Measurements from ENCODE around the gene HSPA1B. TPM values are rescaled to one million over a fixed set of nuclear protein-coding genes. Genes with fewer than 3 reads are reported as not detected.
"Not testable (repeated sequence)": the region's sequence is repeated elsewhere in the genome, so short reads cannot be mapped to it uniquely, and the experiment has no call there.

HSPA1B gene
- total and polyA plus RNA-seq, 2 donors, result 137 to 269 TPM

DNA sequence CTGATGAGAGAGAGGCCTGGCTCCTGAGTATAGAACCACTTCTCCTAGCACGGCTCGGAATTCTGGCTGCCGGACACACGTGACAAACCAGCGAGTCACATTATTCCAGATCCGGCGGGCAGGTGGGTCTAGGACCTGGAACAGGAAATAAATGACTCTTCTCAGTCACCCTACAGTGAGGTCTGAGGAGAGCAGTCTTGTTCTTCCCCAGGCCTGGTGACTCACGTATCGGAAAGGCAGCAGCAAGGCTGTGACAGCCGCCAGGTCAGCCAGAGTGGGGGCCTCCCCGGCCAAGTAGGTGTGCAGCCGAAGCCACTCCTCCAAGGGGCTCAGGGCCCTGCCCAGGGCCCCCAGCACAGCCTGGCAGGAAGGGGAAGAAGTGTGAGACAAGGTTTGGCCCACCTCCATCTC lies 34.8 kb upstream of the HSPA1B start:
- Histone ChIP-seq H3K4me3 (ENCODE audit: low read depth, low read length) (no peak overlapping the region), H3K36me3 (ENCODE audit: insufficient read depth) (no peaks in the 10 kb centered on the region), H3K4me1 (ENCODE audit: insufficient read depth) (no peaks in the 10 kb centered on the region), H3K27ac (ENCODE audit: low read depth) (no peak overlapping the region)
- WGBS, result 85% methylated on average over 12 of the region's 12 CpGs
- no peak for DNase-seq (ENCODE audit: extremely low spot score)

DNA sequence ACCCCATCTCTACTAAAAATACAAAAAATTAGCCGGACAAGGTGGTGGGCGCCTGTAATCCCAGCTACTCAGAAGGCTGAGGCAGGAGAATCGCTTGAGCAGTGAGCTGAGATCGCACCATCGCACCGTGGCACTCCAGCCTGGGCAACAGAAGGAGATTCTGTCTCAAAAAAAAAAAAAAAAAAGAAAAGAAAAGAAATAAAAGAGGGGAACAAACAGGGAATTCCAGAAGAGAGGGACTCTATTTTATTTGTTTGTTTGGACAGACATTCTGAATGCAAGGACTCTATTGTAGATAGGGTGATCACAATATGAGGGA lies 33.7 kb upstream of the HSPA1B start:
- not testable (repeated sequence) for H3K36me3 ChIP-seq (ENCODE audit: insufficient read depth); H3K4me1 ChIP-seq (ENCODE audit: insufficient read depth); H3K4me3 ChIP-seq (ENCODE audit: low read depth, low read length); DNase-seq (ENCODE audit: extremely low spot score)
- 86% methylated on average over 6 of the region's 6 CpGs for WGBS
- peak overlapping the region; percentile 41 for H3K27ac ChIP-seq (ENCODE audit: low read depth)

DNA sequence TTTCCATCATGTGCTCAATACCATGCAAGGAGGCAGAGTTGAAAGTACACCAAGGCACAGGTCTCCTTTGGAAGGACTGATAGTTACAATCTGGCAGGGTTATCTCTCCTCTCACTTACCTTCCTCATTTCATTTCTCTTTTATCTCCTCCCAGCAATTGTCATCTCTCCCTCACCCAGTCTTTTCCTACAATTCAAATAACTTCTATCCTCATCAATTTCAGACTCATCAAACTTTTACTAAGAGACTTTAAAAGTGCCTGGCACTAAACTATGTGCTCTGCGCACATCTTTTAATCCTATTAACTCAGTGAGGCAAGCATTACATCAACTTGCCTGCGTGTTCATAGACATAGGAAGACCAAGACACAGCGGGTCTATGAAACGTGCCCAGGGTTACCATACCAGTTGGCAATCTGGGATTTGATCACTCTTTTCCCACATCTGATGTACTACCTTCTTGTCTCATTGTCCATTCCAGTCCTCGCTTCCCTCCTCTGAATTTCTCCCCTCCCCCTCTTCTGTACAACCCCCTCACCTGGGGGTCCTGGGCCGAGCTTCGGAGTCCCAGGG lies 33.2 kb upstream of the HSPA1B start:
- Histone ChIP-seq H3K4me3 (ENCODE audit: low read depth, low read length) (peak overlapping the region; percentile 90), H3K36me3 (ENCODE audit: insufficient read depth) (no peaks in the 10 kb centered on the region), H3K27ac (ENCODE audit: low read depth) (peak overlapping the region; percentile 98), H3K4me1 (ENCODE audit: insufficient read depth) (no peaks in the 10 kb centered on the region)
- no peak for DNase-seq (ENCODE audit: extremely low spot score)
- WGBS, result 11% methylated on average over 7 of the region's 7 CpGs

DNA sequence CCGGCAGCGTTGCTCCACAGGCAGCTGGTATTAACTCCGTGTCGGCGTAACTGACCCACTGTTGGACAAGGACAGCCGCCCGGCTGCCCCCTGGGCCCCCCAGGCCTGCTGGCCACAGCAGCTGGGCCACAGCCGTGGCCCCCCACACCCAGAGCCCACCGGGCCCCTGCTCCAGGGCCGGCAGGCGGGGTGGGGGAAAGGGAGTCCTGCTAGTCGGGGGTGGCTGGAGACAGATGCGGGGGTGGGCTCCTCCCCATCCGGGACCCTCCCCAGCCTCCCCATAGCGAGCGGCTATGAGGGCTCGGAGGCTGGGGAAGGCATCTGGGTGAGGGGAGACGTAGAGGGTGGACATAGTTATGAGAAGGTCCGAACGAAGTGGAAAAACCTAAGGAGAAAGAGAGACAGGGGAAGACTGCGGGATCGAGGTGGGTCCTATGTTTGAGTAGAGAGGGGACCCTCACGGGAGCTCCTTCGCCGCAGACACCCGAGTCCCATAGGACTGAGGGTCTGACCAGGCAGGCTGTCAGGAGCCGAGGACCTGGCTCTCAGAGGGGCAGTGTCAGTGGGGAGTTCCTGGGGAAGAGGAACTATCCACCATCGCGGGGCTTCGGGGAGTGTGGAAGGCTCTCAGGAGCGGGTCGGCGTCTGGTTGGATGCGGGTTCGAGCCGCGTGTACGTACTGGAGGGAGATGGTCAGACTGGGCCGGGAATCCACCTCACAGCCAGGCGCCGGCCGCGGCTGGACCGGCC lies 32.5 kb upstream of the HSPA1B start:
- Histone ChIP-seq H3K27ac (ENCODE audit: low read depth) (peak overlapping the region; percentile 98), H3K4me3 (ENCODE audit: low read depth, low read length) (peak overlapping the region; percentile 90), H3K4me1 (ENCODE audit: insufficient read depth) (no peaks in the 10 kb centered on the region), H3K36me3 (ENCODE audit: insufficient read depth) (no peaks in the 10 kb centered on the region)
- WGBS, result 1% methylated on average over 44 of the region's 44 CpGs
- DNase-seq (ENCODE audit: extremely low spot score), result no peak

DNA sequence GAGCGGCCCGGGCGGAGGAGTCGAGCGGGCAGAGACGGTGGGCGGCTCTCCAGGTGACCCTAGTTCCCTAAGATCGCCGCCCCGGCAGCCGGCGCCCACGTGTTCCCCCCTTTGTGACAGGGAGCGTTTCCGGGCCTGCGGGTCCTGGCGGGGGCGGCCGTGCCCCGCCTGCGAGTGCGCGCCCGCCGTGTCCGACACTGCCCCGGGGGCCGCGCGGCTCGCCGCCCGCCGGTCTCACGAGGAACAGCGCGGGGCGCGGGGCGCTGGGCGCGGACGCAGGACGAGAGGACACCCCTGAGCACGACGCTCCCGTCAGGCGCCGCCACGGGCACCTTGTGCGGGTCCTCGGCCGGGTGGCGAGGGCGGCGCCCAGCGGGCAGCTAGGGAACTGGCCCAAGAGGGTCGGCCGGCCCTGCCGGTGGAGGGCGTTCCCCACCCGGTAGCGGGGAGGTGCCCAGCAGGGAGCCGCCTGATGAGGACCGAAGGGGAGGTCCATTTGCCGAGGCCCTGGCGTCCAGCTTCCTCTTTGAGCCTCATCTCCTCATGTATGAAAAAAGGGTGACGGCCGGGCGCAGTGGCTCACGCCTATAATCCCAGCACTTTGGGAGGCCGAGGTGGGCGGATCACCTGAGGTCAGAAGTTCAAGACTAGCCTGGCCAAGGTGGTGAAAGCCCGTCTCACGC lies 31.8 kb upstream of the HSPA1B start, which contains the start of gene VARS1:
Gene VARS1 (minus strand): TSS at position 137 of the 683 bp plus-strand sequence. CDS start 535 bp downstream, outside the sequence.
- H3K4me1 ChIP-seq (ENCODE audit: insufficient read depth), result no peaks in the 10 kb centered on the region
- no peaks in the 10 kb centered on the region for H3K36me3 ChIP-seq (ENCODE audit: insufficient read depth)
- H3K4me3 ChIP-seq (ENCODE audit: low read depth, low read length), result peak within 1 kb of the TSS; percentile 90
- DNase-seq (ENCODE audit: extremely low spot score), result no peak
- peak within 1 kb of the TSS; percentile 98 for H3K27ac ChIP-seq (ENCODE audit: low read depth)
- WGBS, result under 1% methylated on average over 75 of the region's 75 CpGs

DNA sequence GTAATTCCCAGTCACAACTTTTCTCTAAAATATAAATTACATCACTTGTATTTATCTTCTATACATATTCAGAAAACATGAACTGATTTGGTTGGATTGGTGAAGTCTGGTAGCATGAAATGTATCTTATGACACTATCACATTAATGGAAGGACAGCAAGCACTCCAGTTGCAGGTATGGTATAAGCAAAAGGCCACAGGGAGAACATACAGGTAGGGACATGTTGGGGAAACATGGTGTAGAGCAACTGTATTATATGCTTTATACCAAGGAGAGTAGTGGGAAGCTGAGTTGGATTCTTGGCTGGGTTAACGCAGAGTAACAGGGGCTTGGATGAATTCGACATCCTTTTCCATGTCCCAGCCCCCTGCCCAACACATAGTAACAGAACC lies 30.5 kb upstream of the HSPA1B start:
- Histone ChIP-seq H3K36me3 (ENCODE audit: insufficient read depth) (no peaks in the 10 kb centered on the region), H3K4me1 (ENCODE audit: insufficient read depth) (no peaks in the 10 kb centered on the region), H3K27ac (ENCODE audit: low read depth) (no peak overlapping the region), H3K4me3 (ENCODE audit: low read depth, low read length) (no peak overlapping the region)
- WGBS, result 76% methylated on average over 2 of the region's 2 CpGs
- no peak for DNase-seq (ENCODE audit: extremely low spot score)

DNA sequence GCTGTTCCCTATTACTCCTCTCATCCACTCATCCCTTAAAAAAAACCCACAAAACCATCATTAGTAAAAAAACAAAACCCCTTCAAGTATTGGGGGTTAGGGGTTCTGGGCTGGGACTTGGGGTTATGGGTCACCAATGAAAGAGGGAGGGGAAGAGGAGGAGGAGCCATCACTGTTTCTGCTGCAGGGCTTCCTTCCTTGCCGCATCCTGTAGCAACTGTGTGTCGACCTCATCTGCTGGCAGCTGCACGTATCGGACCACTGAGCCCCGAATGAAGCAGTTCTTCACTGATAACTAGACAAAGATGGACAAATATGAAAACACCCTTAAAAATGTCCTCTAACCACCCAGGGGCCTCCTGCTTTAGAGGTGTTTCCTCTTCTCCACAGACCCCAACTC lies 29.9 kb upstream of the HSPA1B start:
- Histone ChIP-seq H3K36me3 (ENCODE audit: insufficient read depth) (no peaks in the 10 kb centered on the region), H3K4me1 (ENCODE audit: insufficient read depth) (no peaks in the 10 kb centered on the region), H3K4me3 (ENCODE audit: low read depth, low read length) (no peak overlapping the region), H3K27ac (ENCODE audit: low read depth) (no peak overlapping the region)
- DNase-seq (ENCODE audit: extremely low spot score), result no peak
- 62% methylated on average over 5 of the region's 5 CpGs for WGBS

DNA sequence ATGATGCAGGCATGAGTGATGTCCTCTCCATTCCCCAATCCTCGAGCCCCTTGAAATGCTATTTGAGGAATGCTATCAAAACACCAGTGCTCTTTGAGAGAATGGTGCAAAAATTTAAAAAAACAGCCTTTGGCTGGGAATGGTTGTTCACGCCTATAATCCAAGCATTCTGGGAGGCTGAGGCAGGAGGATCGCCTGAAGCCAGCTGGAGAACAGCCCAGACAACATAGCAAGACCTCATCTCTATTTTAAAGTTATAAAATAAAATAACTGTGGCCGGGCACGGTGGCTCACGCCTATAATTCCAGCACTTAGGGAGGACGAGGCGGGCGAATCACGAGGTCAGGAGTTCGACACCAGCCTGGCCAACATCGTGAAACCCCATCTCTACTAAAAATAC lies 27.8 kb upstream of the HSPA1B start:
- Histone ChIP-seq H3K36me3 (ENCODE audit: insufficient read depth) (no peaks in the 10 kb centered on the region), H3K4me1 (ENCODE audit: insufficient read depth) (no peaks in the 10 kb centered on the region), H3K4me3 (ENCODE audit: low read depth, low read length) (no peak overlapping the region), H3K27ac (ENCODE audit: low read depth) (no peak overlapping the region)
- 75% methylated on average over 12 of the region's 12 CpGs for WGBS
- no peak for DNase-seq (ENCODE audit: extremely low spot score)

DNA sequence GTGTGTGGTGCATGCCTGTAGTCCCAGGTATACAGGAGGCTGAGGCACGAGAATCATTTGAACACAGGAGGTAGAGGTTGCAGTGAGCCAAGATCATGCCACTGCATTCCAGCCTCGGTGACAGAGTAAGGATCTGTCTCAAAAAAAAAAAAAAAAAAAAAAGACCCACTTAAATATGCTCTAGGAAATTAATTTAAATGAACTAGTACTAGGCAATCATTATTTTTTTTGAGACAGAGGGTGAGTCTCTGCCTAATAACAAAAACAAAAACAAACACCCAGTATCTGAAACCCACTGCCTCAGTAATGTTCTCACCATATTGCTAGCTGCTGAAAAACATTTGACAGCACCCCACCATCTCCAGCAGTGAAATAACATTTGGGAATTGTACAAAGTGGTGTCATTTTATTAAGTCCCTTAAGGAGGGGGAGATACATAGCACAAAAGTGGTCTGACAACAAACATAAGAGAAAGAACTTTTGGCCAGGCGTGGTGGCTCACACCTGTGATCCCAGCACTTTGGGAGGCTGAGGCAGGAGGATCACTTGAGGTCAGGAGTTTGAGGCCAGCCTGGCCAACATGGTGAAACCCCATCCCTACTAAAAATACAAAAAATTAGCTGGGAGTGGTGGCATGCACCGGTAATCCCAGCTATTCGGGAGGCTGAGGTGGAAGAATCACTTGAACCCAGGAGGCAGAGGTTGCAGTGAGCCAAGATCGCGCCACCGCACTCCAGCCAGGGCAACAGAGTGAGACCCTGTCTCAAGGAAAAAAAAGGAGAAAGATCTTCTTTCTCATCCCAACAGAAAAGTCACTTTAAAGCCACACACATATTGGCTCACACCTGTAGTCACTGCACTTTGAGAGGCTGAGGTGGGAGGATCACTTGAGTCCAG lies 26.3 kb upstream of the HSPA1B start:
- 96% methylated on average over 8 of the region's 8 CpGs for WGBS

DNA sequence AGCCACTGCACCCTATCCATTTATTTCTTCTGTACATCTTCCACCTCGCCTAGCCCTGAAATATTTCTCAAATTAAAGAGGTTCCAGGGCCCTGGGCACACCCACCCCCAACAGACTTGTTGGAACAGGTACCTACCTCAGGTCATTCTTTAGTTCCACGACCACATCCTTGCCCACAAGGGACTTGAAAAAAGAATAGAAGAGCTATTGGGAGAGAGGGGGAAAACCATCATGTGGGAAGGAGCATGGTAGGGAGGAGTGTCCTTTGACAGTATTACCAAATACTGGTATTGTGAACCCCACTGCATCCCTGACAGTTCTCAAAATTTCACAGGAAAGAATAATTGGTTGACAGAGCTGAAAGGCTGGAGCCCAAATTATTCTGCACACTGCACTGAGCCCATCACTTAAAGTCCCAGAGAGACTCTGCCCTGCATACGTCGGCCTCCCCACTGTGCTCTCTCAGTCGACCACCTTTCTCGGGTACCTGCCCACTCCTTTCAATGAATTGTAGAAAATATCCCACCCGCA lies 21.5 kb upstream of the HSPA1B start:
- no peaks in the 10 kb centered on the region for H3K36me3 ChIP-seq (ENCODE audit: insufficient read depth)
- WGBS, result 15% methylated on average over 7 of the region's 7 CpGs
- H3K4me1 ChIP-seq (ENCODE audit: insufficient read depth), result no peaks in the 10 kb centered on the region
- DNase-seq (ENCODE audit: extremely low spot score), result no peak
- peak overlapping the region; percentile 84 for H3K27ac ChIP-seq (ENCODE audit: low read depth)
- H3K4me3 ChIP-seq (ENCODE audit: low read depth, low read length), result peak overlapping the region; percentile 50

More for the DNA sequence above, 26.3 kb upstream of the HSPA1B start:
- not testable (repeated sequence) for H3K4me1 ChIP-seq (ENCODE audit: insufficient read depth); DNase-seq (ENCODE audit: extremely low spot score); H3K27ac ChIP-seq (ENCODE audit: low read depth); H3K36me3 ChIP-seq (ENCODE audit: insufficient read depth); H3K4me3 ChIP-seq (ENCODE audit: low read depth, low read length)

DNA sequence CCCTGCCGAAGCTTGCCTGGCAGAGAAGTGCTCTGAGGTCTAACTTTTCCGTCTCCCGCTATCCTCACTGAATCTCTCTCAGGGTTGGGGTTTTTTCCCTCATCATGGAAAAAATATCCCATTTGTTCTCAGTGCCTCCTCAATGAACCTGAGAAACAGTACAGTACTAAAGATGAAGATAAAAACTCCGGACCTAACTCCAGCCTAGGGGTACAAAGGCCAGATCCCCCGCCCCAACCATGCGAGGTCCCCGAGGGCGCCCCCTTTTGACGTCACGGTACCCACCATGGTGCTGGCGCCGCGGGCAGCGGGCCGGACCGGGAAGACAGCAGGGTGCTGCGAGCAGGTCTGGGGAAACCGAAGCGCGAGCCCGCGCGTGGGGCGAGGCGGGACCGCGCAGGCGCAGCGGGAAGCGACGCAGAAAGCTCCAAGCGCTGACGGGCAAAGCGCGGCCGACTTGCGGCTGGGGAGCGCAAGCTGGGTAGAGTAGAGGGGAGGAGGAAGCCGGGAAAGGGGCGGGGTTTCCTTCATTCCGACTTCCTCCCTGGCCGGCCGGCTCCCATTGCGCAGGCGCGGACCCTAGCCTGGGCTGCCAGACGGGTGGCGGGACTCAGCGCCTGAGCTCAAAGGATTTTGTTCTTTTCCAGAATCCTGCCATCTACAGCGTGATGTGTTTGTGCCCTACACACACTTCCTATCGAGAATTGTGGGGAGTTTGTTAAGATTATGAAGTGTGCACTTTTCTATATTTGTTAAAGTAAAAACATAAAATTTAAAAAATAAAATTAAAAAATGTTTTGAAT lies 20.9 kb upstream of the HSPA1B start, which contains the start of gene LSM2:
Gene LSM2 (minus strand): TSS at position 497 of the 803 bp plus-strand sequence. CDS start 209 bp downstream, at position 288.
- Histone ChIP-seq H3K4me1 (ENCODE audit: insufficient read depth) (no peaks in the 10 kb centered on the region), H3K27ac (ENCODE audit: low read depth) (peak within 1 kb of the TSS; percentile 84), H3K36me3 (ENCODE audit: insufficient read depth) (no peaks in the 10 kb centered on the region), H3K4me3 (ENCODE audit: low read depth, low read length) (peak within 1 kb of the TSS; percentile 50)
- WGBS, result under 1% methylated on average over 51 of the region's 51 CpGs
- DNase-seq (ENCODE audit: extremely low spot score), result peak; percentile 93

DNA sequence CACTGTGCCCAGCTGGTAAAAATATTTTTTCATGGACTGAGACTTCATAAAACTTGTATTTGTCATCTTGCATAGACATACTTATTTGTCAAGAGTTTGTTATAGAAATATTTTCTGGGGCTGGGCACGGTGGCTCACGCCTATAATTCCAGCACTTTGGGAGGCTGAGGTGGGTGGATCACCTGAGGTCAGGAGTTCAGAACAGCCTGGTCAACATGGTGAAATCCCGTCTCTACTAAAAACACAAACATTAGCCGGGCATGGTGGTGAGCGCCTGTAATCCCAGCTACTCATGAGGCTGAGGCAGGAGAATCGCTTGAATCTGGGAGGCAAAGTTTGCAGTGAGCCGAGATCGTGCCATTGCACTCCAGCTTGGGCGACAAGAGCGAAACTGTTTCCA lies 18.9 kb upstream of the HSPA1B start:
- DNase-seq (ENCODE audit: extremely low spot score); H3K36me3 ChIP-seq (ENCODE audit: insufficient read depth); H3K4me1 ChIP-seq (ENCODE audit: insufficient read depth); H3K27ac ChIP-seq (ENCODE audit: low read depth); H3K4me3 ChIP-seq (ENCODE audit: low read depth, low read length): not testable (repeated sequence)
- 88% methylated on average over 10 of the region's 10 CpGs for WGBS
